ENCODE results near the gene IL16. TPM values are rescaled to one million over a fixed set of nuclear protein-coding genes. Genes with fewer than 3 reads are reported as not detected.

Gene IL16
- total and polyA plus RNA-seq, 2 experiments from 2014 or later, result not detected

- no peak for DNase-seq (ENCODE audit: low read depth in 1 of 2, low spot score in 1 of 2)
- Histone ChIP-seq H3K36me3 (no peaks in the 10 kb centered on the region), H3K4me1 (ENCODE audit: low read depth) (no peaks in the 10 kb centered on the region), H3K4me3 (no peak overlapping the region), H3K9me3 (ENCODE audit: low read depth) (no peaks in the 10 kb centered on the region), H3K27me3 (no peaks in the 10 kb centered on the region), H3K27ac (no peak overlapping the region)
- TF ChIP-seq CTCF (IDR thresholded peaks at IDR 0.05; ENCODE audit: low read depth, low read length), result no peak
Measured at GRCh38 chr15:81292523-81293001, 95.9 kb downstream of the IL16 start.

GRCh38 chr15:81293728-81294515, 97.2 kb downstream of the IL16 start:
- H3K27me3 ChIP-seq, result no peaks in the 10 kb centered on the region
- H3K4me3 ChIP-seq, result no peak overlapping the region
- H3K27ac ChIP-seq, result no peak overlapping the region
- DNase-seq (ENCODE audit: low read depth in 1 of 2, low spot score in 1 of 2), result no peak
- no peaks in the 10 kb centered on the region for H3K4me1 ChIP-seq (ENCODE audit: low read depth)
- no peak for TF ChIP-seq CTCF (IDR thresholded peaks at IDR 0.05; ENCODE audit: low read depth, low read length)
- H3K36me3 ChIP-seq, result no peaks in the 10 kb centered on the region
- no peaks in the 10 kb centered on the region for H3K9me3 ChIP-seq (ENCODE audit: low read depth)

GRCh38 chr15:81294516-81294880, 97.8 kb downstream of the IL16 start:
- no peak for TF ChIP-seq CTCF (IDR thresholded peaks at IDR 0.05; ENCODE audit: low read depth, low read length)
- H3K4me3 ChIP-seq, result no peak overlapping the region
- H3K36me3 ChIP-seq, result no peaks in the 10 kb centered on the region
- H3K4me1 ChIP-seq (ENCODE audit: low read depth), result no peaks in the 10 kb centered on the region
- H3K27me3 ChIP-seq, result no peaks in the 10 kb centered on the region
- no peaks in the 10 kb centered on the region for H3K9me3 ChIP-seq (ENCODE audit: low read depth)
- DNase-seq (ENCODE audit: low read depth in 1 of 2, low spot score in 1 of 2), result no peak
- no peak overlapping the region for H3K27ac ChIP-seq

- no peaks in the 10 kb centered on the region for H3K9me3 ChIP-seq (ENCODE audit: low read depth)
- no peaks in the 10 kb centered on the region for H3K36me3 ChIP-seq
- no peak for DNase-seq (ENCODE audit: low read depth in 1 of 2, low spot score in 1 of 2)
- no peak overlapping the region for H3K27ac ChIP-seq
- H3K27me3 ChIP-seq, result no peaks in the 10 kb centered on the region
- H3K4me3 ChIP-seq, result no peak overlapping the region
- TF ChIP-seq CTCF (IDR thresholded peaks at IDR 0.05; ENCODE audit: low read depth, low read length), result no peak
- H3K4me1 ChIP-seq (ENCODE audit: low read depth), result no peaks in the 10 kb centered on the region
Measured at GRCh38 chr15:81295486-81296121, 98.9 kb downstream of the IL16 start.

GRCh38 chr15:81296186-81296585, 99.5 kb downstream of the IL16 start:
- no peak overlapping the region for H3K4me3 ChIP-seq
- no peak for TF ChIP-seq CTCF (IDR thresholded peaks at IDR 0.05; ENCODE audit: low read depth, low read length)
- no peaks in the 10 kb centered on the region for H3K9me3 ChIP-seq (ENCODE audit: low read depth)
- no peaks in the 10 kb centered on the region for H3K27me3 ChIP-seq
- no peak for DNase-seq (ENCODE audit: low read depth in 1 of 2, low spot score in 1 of 2)
- no peaks in the 10 kb centered on the region for H3K36me3 ChIP-seq
- no peak overlapping the region for H3K27ac ChIP-seq
- no peaks in the 10 kb centered on the region for H3K4me1 ChIP-seq (ENCODE audit: low read depth)

All from cardiac muscle cell (in vitro differentiated cells and primary cell).